OCI-LY3 (cell line): ENCODE data around the gene DEPP1.

Experiments used
- EZH2phosphoT487 ChIP-seq: fragments of 200-600 bp; shearing (Covaris generic); IDR thresholded peaks from 2 replicates; pipeline ENCODE4 v1.6.1; 2018; ENCODE audit warnings: antibody characterized with exemption, mixed run types, low read depth
- TF ChIP-seq, protein P1 (sequence below): fragments of 200-600, 300-600 bp; sonication (generic); IDR thresholded peaks from 2 replicates; pipeline ENCODE4 v1.5.1; 2014; ENCODE audit warnings: antibody characterized with exemption, low read length, low read depth

DNA sequence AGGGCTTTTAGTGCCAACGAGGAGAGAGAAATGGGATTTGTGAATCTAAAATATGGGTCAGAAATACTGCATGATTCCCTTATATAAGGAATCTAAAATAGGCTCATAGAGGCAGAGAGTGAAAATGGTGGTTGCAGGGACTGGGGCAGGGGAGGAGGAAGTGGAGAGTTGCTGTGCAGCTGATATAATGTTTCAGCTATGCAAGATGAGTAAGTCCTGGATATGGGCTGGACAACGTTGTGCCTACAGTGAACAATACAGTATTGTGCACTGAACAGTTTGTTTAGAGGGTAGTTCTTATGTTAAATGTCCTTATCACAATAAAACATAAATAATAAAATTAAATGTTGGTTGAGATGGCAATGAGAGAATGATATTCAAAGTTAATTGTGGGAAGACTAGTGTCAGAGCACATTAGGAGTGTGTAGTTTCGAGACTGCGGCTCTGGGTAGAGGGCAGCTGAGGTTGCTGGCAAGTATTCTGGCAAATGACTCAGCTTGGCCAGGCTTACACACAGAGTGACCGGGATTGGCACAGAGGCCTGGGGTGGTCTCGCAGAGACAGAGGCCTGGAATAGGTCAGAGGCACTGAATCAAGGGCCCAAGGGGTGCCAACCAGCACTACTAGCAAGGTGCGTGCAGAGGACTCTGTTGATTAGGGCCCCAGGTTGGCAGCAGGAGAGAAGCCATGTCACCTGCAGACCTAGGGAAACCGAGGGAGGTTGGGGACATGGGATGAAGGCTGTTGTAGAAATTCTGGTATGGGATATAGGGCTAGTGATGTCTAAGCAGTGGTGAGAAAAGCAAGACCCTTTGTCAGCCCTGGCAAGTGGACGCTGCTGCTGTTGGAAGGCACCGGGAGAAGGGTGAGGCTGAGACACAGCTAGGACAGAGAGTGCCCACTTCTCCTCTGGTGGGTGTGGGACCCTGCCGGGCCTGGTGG, 2.8 kb upstream of the DEPP1 start:
- TF ChIP-seq, protein P1, sequence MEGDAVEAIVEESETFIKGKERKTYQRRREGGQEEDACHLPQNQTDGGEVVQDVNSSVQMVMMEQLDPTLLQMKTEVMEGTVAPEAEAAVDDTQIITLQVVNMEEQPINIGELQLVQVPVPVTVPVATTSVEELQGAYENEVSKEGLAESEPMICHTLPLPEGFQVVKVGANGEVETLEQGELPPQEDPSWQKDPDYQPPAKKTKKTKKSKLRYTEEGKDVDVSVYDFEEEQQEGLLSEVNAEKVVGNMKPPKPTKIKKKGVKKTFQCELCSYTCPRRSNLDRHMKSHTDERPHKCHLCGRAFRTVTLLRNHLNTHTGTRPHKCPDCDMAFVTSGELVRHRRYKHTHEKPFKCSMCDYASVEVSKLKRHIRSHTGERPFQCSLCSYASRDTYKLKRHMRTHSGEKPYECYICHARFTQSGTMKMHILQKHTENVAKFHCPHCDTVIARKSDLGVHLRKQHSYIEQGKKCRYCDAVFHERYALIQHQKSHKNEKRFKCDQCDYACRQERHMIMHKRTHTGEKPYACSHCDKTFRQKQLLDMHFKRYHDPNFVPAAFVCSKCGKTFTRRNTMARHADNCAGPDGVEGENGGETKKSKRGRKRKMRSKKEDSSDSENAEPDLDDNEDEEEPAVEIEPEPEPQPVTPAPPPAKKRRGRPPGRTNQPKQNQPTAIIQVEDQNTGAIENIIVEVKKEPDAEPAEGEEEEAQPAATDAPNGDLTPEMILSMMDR = no peak
- no peak for TF ChIP-seq EZH2phosphoT487
